ENCODE data around the gene PSMD1. TPM values are rescaled to one million over a fixed set of nuclear protein-coding genes. Genes with fewer than 3 reads are reported as not detected.

The PSMD1 gene
- polyA plus RNA-seq, 1 donor (not counting 4 experiments of a cell fraction or from before 2014, with no cell fraction given), result 262 TPM

DNA sequence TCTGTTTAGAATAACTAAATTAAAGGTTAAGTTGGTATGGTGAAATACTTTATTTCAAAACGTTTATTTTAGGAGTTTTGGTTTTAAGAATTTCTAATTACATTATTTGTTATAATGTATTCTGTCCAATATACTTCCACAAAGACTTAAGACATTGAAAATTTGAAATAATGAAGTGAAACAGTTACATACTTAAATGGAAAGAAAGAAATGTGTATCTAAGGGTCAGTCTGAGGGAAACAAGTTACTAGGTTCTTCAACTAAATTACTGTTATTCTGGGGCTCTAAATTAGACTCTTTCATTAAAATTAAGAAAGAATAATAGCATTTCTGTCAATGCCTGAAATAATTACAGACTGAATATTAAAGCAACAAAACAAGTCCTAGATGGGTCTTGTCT lies 60.5 kb downstream of the PSMD1 start:
- FAIRE-seq, result no peak
- no peak for DNase-seq (ENCODE audit: low read depth, low spot score)
- H3K79me2 ChIP-seq (ENCODE audit: control insufficient read depth, insufficient read depth, low read length), result no peaks in the 10 kb centered on the region
- no peaks in the 10 kb centered on the region for H3K9me1 ChIP-seq (ENCODE audit: control insufficient read depth, extremely low read depth, insufficient read depth, low read length)
- H3K9me3 ChIP-seq (ENCODE audit: control insufficient read depth, low read depth, low read length), result no peaks in the 10 kb centered on the region
- no peak overlapping the region for H3K4me3 ChIP-seq (ENCODE audit: control insufficient read depth in 2 of 3, extremely low read depth in 1 of 3, insufficient read depth in 2 of 3, low read depth in 1 of 3, low read length in 3 of 3)
- peaks cover 0 to 1% of the 10 kb centered on the region in 2 experiments for H3K36me3 ChIP-seq (ENCODE audit: control insufficient read depth in 2 of 2, extremely low read depth in 1 of 2, insufficient read depth in 2 of 2, low read length in 2 of 2)
- TF ChIP-seq EZH2 (IDR thresholded peaks at IDR 0.05; ENCODE audit: low read length), result no peak
- H3K9ac ChIP-seq (ENCODE audit: control insufficient read depth, extremely low read depth, insufficient read depth, low read length), result no peak overlapping the region
- no peaks in the 10 kb centered on the region for H4K20me1 ChIP-seq (ENCODE audit: control insufficient read depth, extremely low read depth, insufficient read depth, low read length)
- H2AFZ ChIP-seq (ENCODE audit: control insufficient read depth, low read length), result no peak overlapping the region
- dilution Hi-C loops (cut with MboI; ENCODE audit: extremely low pct_ligation_motif_present, low sequenced_read_pairs), result no loop called here
- no peak overlapping the region for H3K27ac ChIP-seq (ENCODE audit: control insufficient read depth, insufficient read depth, low read length)
- H3K4me1 ChIP-seq (ENCODE audit: control insufficient read depth, extremely low read depth, insufficient read depth, low read length), result no peaks in the 10 kb centered on the region
- no peaks in the 10 kb centered on the region for H3K27me3 ChIP-seq (ENCODE audit: control insufficient read depth, extremely low read depth, insufficient read depth, low read length)
- no peak overlapping the region for H3K4me2 ChIP-seq (ENCODE audit: control insufficient read depth, extremely low read depth, insufficient read depth, low read depth, low read length)

DNA sequence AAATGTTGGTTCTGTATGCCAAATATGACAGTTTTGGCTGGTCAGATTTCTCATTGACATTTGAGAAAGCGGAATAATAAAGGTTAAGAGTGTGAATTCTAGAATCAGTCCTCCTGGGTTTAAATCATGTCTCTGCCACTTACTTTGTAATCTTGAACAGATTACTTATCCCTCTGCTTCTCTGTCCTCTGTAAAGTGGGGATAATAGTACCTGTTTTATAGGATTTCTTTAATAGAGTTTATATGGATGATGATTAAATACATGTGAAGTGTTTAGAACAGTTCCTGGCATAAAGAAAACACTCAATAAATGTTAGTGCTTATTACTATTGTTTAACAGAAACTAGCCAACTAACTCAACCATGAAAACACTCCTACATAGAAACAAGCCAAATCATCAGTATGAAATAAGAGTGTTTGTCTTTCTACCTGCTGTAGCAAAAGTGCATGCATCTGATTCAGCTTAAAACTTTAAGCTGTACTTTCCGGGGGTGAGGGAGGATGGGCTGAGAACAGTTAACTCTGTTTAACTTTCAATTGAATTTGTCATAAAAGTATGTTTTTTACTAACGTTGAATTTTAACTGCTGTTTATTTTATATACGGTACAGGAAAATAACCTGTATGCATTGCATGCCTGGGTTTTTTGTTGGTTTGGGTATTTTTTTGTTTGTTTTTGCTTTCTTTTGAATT lies 61.4 kb downstream of the PSMD1 start:
- no peak for DNase-seq (ENCODE audit: low read depth, low spot score)
- no peaks in the 10 kb centered on the region for H4K20me1 ChIP-seq (ENCODE audit: control insufficient read depth, extremely low read depth, insufficient read depth, low read length)
- TF ChIP-seq EZH2 (IDR thresholded peaks at IDR 0.05; ENCODE audit: low read length), result no peak
- TF ChIP-seq, protein P1, sequence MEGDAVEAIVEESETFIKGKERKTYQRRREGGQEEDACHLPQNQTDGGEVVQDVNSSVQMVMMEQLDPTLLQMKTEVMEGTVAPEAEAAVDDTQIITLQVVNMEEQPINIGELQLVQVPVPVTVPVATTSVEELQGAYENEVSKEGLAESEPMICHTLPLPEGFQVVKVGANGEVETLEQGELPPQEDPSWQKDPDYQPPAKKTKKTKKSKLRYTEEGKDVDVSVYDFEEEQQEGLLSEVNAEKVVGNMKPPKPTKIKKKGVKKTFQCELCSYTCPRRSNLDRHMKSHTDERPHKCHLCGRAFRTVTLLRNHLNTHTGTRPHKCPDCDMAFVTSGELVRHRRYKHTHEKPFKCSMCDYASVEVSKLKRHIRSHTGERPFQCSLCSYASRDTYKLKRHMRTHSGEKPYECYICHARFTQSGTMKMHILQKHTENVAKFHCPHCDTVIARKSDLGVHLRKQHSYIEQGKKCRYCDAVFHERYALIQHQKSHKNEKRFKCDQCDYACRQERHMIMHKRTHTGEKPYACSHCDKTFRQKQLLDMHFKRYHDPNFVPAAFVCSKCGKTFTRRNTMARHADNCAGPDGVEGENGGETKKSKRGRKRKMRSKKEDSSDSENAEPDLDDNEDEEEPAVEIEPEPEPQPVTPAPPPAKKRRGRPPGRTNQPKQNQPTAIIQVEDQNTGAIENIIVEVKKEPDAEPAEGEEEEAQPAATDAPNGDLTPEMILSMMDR (optimal IDR thresholded peaks at IDR 0.05 in 1 of 3, IDR thresholded peaks at IDR 0.05 in 1 of 3, conservative IDR thresholded peaks at IDR 0.05 in 1 of 3; ENCODE audit: extremely low read depth in 1 of 3, insufficient read depth in 2 of 3, low read length in 3 of 3), result no peak
- no peaks in the 10 kb centered on the region for H3K79me2 ChIP-seq (ENCODE audit: control insufficient read depth, insufficient read depth, low read length)
- H3K9me1 ChIP-seq (ENCODE audit: control insufficient read depth, extremely low read depth, insufficient read depth, low read length), result no peaks in the 10 kb centered on the region
- peaks cover 0 to 1% of the 10 kb centered on the region in 2 experiments for H3K36me3 ChIP-seq (ENCODE audit: control insufficient read depth in 2 of 2, extremely low read depth in 1 of 2, insufficient read depth in 2 of 2, low read length in 2 of 2)
- H3K27me3 ChIP-seq (ENCODE audit: control insufficient read depth, extremely low read depth, insufficient read depth, low read length), result no peaks in the 10 kb centered on the region
- no peaks in the 10 kb centered on the region for H3K9me3 ChIP-seq (ENCODE audit: control insufficient read depth, low read depth, low read length)
- no peak for FAIRE-seq
- no peak overlapping the region for H2AFZ ChIP-seq (ENCODE audit: control insufficient read depth, low read length)
- no peak overlapping the region for H3K9ac ChIP-seq (ENCODE audit: control insufficient read depth, extremely low read depth, insufficient read depth, low read length)
- no peak overlapping the region for H3K4me3 ChIP-seq (ENCODE audit: control insufficient read depth in 2 of 3, extremely low read depth in 1 of 3, insufficient read depth in 2 of 3, low read depth in 1 of 3, low read length in 3 of 3)
- dilution Hi-C loops (cut with MboI; ENCODE audit: extremely low pct_ligation_motif_present, low sequenced_read_pairs), result no loop called here
- no peak overlapping the region for H3K4me2 ChIP-seq (ENCODE audit: control insufficient read depth, extremely low read depth, insufficient read depth, low read depth, low read length)
- peaks cover under 1% of the 10 kb centered on the region for H3K4me1 ChIP-seq (ENCODE audit: control insufficient read depth, extremely low read depth, insufficient read depth, low read length)
- H3K27ac ChIP-seq (ENCODE audit: control insufficient read depth, insufficient read depth, low read length), result no peak overlapping the region

DNA sequence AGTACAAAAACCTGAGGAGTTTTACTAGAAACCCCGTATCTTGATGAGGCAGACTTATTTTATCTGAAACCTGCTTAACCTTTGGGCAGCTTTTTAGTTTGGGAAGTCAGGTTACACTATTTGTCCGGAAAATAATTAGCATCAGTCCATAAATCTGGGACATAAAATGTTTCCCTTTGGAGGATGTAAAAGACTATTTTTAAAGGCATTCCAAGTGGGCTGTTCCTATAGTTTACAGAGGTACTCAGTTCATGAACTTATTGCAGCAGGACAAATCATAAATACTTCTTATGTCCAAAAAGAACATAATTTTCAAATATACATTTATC lies 61.9 kb downstream of the PSMD1 start:
- Histone ChIP-seq H3K27me3 (ENCODE audit: control insufficient read depth, extremely low read depth, insufficient read depth, low read length) (no peaks in the 10 kb centered on the region), H3K4me1 (ENCODE audit: control insufficient read depth, extremely low read depth, insufficient read depth, low read length) (peaks cover 5% of the 10 kb centered on the region), H3K36me3 (ENCODE audit: control insufficient read depth in 2 of 2, extremely low read depth in 1 of 2, insufficient read depth in 2 of 2, low read length in 2 of 2) (peaks cover 0 to 1% of the 10 kb centered on the region in 2 experiments), H3K9me3 (ENCODE audit: control insufficient read depth, low read depth, low read length) (no peaks in the 10 kb centered on the region), H3K9me1 (ENCODE audit: control insufficient read depth, extremely low read depth, insufficient read depth, low read length) (no peaks in the 10 kb centered on the region), H4K20me1 (ENCODE audit: control insufficient read depth, extremely low read depth, insufficient read depth, low read length) (no peaks in the 10 kb centered on the region), H3K79me2 (ENCODE audit: control insufficient read depth, insufficient read depth, low read length) (no peaks in the 10 kb centered on the region), H3K4me3 (ENCODE audit: control insufficient read depth in 2 of 3, extremely low read depth in 1 of 3, insufficient read depth in 2 of 3, low read depth in 1 of 3, low read length in 3 of 3) (no peak overlapping the region), H3K9ac (ENCODE audit: control insufficient read depth, extremely low read depth, insufficient read depth, low read length) (no peak overlapping the region), H2AFZ (ENCODE audit: control insufficient read depth, low read length) (no peak overlapping the region), H3K4me2 (ENCODE audit: control insufficient read depth, extremely low read depth, insufficient read depth, low read depth, low read length) (no peak overlapping the region), H3K27ac (ENCODE audit: control insufficient read depth, insufficient read depth, low read length) (no peak overlapping the region)
- no peak for DNase-seq (ENCODE audit: low read depth, low spot score)
- no peak for TF ChIP-seq EZH2 (IDR thresholded peaks at IDR 0.05; ENCODE audit: low read length)
- TF ChIP-seq, protein P1 (optimal IDR thresholded peaks at IDR 0.05 in 1 of 3, IDR thresholded peaks at IDR 0.05 in 1 of 3, conservative IDR thresholded peaks at IDR 0.05 in 1 of 3; ENCODE audit: extremely low read depth in 1 of 3, insufficient read depth in 2 of 3, low read length in 3 of 3), result no peak
- dilution Hi-C loops (cut with MboI; ENCODE audit: extremely low pct_ligation_motif_present, low sequenced_read_pairs), result no loop called here
- no peak for FAIRE-seq
